Epithelial cell of proximal tubule (primary cell): ENCODE results near the gene CDKL1. TPM values are rescaled to one million over a fixed set of nuclear protein-coding genes. Genes with fewer than 3 reads are reported as not detected.
"Not testable (repeated sequence)": the region's sequence is repeated elsewhere in the genome, so short reads cannot be mapped to it uniquely, and the experiment has no call there.

ENCODE experiments used
- DNase-seq: peaks from one replicate; pipeline ENCODE4 v3.0.0-alpha.2; 2011; ENCODE audit warnings: low read depth
- H3K4me3 ChIP-seq: 2 replicates; pipeline ENCODE4 v1.5.1; 2011; ENCODE audit warnings: low read depth, mild to moderate bottlenecking, low read length
- CTCF ChIP-seq: conservative IDR thresholded peaks from 2 replicates; pipeline ENCODE4 v1.5.1; 2012; ENCODE audit warnings: low read depth, mild to moderate bottlenecking, low read length
- total RNA-seq: library from RNA; depleted of rRNA; stranded (reverse); fragments of >200 nt; gene quantifications from 2 replicates; pipeline ENCODE4 v1.2.3, GENCODE V29; 2015

CDKL1 gene
- total RNA-seq, 1 donor from 2014 or later, result 47.4 TPM

GRCh38 chr14:50357753-50358395 lies 38.8 kb downstream of the CDKL1 start:
- no peak for TF ChIP-seq CTCF
- DNase-seq, result no peak
- no peak overlapping the region for H3K4me3 ChIP-seq

DNA sequence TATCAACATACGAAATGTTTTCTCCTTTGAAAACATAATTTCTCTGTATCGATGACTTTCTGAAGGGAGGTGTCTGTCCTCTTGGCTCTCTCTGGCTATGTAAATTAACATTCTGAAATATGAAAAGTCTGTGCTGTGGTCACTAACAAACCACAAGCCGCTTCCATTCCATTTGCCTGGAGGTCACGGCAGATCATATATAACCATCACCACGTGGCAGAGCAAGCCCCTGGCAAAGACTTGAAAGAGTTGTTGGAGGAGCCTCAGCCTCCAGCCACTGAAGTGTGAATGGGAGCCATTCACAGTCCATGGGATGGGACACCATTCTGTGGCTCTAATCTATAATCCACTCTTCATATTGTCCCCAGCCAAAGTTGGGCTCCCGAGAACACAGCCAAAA lies 39.6 kb downstream of the CDKL1 start:
- TF ChIP-seq CTCF, result no peak
- no peak overlapping the region for H3K4me3 ChIP-seq
- DNase-seq, result no peak

DNA sequence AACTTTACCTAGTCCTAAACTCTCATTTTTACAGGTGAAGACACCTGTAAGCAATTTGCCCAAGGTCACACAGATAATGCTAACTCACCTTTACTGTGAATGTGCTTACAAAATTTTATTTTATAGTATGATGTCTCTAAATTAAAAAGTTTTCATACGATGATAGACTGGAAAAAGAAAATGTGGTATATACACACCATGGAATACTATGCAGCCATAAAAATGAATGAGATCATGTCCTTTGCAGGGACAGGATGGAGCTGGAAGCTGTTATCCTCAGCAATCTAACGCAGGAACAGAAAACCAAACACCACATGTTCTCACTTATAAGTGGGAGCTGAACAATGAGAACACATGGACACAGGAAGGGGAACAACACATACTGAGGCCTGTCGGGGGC lies 40.4 kb downstream of the CDKL1 start:
- not testable (repeated sequence) for DNase-seq, H3K4me3 ChIP-seq

DNA sequence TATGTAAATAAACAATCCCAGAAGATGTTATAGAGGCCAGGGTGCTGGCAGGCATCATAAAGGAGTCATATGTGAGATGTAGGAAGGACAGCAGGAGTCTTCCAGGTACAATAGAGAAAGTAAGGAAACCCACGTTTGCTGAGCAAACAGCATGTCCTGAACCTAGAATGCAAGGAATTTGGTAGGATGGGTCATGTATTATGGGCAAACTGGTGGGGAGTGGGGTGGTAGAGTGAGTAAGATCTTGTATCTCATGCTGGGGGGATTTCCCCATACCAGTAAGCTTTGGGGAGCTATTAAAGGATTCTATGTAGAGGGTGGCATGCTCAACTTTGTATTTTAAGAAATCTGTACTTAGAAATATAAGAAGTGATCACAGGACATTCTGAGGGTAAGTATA lies 41.0 kb downstream of the CDKL1 start:
- no peak for TF ChIP-seq CTCF
- no peak for DNase-seq
- no peak overlapping the region for H3K4me3 ChIP-seq

DNA sequence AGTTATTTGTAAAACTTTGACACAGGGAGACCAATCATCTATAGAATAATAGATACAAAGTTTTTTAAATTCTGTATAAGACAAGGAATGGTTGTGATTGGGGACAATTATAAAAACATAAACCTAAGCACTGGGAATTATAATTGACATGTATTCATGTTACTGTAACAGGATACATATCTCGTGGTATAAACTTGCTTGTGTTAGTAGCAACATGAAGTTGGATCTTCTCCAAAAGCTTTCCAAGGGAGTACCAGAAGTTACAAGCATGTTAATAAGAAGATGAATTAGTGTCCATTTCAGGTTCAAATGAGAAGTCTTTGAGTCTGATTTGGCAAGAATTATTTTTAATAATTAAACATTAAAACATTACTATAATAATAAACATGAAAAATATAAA lies 42.2 kb downstream of the CDKL1 start:
- no peak overlapping the region for H3K4me3 ChIP-seq
- no peak for DNase-seq
- TF ChIP-seq CTCF, result no peak

DNA sequence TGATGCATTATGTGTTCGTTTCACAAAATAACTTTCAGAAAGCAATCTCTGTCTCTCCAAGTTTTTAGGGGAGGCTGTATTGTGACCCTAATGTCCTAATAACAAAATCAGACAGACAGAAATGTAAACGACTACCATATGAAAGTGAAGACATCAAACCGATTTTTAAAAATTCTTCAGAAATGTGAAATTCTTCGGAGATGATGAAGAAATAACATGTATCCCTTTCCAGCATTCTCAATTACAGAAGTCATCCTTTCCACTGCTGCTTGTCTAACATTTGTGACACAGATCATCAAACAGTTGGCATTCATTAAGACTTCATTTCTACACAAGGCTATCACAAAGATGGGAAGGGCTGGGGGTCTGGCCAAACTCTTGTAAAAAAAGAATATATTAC lies 43.6 kb downstream of the CDKL1 start:
- no peak for TF ChIP-seq CTCF
- DNase-seq, result no peak
- no peak overlapping the region for H3K4me3 ChIP-seq

DNA sequence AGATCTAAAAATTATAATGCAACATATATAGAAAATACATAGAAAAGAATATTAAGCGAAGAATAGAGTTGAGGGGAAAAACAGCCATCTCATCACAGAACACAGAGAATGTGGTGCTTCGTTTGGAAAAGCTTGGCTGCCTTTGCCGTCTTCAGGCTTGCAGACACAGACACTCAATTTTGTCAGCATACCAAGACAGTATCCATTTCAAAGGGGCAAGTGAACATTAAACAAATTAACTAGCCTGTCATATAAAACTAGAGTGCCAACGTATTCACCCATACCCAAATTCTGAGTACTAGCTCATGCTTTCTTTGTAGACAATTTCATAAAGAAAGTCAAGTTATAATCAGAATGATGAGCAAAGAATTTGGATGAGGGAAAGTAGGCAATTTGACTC lies 44.1 kb downstream of the CDKL1 start:
- DNase-seq, result no peak
- no peak for TF ChIP-seq CTCF
- no peak overlapping the region for H3K4me3 ChIP-seq
